Right lobe of liver (tissue), 4 donors: ENCODE data around the gene TNS4.

Experiments
- CTCF ChIP-seq, 4 donors: fragments of 200-600 bp in 3 of 4; fragments of 450-650 bp in 1 of 4; IDR thresholded peaks; one replicate each; pipeline versions ENCODE4 v1.5.1 to v1.8.0; 2016 to 2022; ENCODE audit warnings: antibody characterized with exemption in 4 of 4, mild to moderate bottlenecking in 2 of 4
- POLR2A ChIP-seq: fragments of 450-650 bp; IDR thresholded peaks from one replicate; pipeline ENCODE4 v1.6.1; 2017; ENCODE audit warnings: antibody characterized with exemption, mild to moderate bottlenecking
- donor health status: DM: no; HTN: no; CAD: no.
- donor health status: DM: no; HTN: no; CAD: no.
- donor health status: DM: no; HTN: yes; CAD: no.

DNA sequence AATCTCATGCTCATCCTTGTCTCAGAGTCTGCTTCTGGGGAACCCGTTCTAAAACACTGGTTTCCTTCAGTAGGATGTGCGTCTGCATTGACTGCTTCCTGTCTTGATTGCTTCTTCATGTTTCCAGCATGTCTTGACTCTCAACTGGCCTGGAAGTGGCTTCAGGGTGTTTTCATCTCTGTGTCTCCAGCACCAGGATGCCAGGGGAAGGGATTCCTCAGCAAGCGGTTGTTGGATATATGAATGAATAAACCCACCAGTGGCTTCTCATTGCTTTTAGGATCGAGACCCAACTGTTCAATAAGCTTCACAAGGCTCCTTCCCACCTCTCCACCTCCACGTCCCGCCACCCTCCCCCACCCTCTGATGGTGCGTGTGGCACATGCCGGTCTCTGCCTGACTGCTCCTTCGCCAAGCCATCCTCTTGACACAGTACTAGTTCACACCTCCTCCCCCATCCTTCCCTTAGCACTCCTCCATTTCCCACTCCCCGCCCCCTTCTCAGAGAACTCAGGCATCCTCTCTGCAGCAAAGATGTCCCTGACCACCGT, 14.1 kb upstream of the TNS4 start:
- no peak for TF ChIP-seq CTCF (IDR thresholded peaks at IDR 0.05)
- TF ChIP-seq POLR2A = no peak
